H1 (cell line): ENCODE results near the gene COL5A1. TPM values are rescaled to one million over a fixed set of nuclear protein-coding genes. Genes with fewer than 3 reads are reported as not detected.

Experiments
- CTCF ChIA-PET: fragments of 300-600 bp; sonication (Branson Sonifier 250); formaldehyde crosslinking; loops from one replicate; lab custom pipeline; 2021; ENCODE audit not compliant: partially characterized antibody; lab: Charles Lee
- POLR2A ChIA-PET: fragments of 300-600 bp; sonication (Branson Sonifier 250); formaldehyde crosslinking; loops from one replicate; lab custom pipeline; 2021; ENCODE audit warnings: inconsistent platforms; ENCODE audit not compliant: partially characterized antibody; lab: Charles Lee
- DNase-seq, 2 experiments: peaks; one replicate each; pipeline versions ENCODE4 v3.0.0 to v3.0.0-alpha.2; 2010 to 2022; ENCODE audit warnings: low spot score in 2 of 2, low read depth in 1 of 2, mixed read lengths in 1 of 2
- FAIRE-seq: peaks from 2 replicates; lab custom pipeline; 2011; peaks lifted over from hg19 to GRCh38; lab: Jason Lieb, UNC
- H2AFZ ChIP-seq: 2 replicates; pipeline ENCODE4 v1.8.1; 2012; ENCODE audit warnings: low read length, inconsistent platforms
- H2AK5ac ChIP-seq: 2 replicates; pipeline ENCODE4 v1.6.1; 2013; ENCODE audit warnings: low read depth, low read length
- H2BK120ac ChIP-seq: replicated peaks from 2 replicates; pipeline ENCODE3; 2013; ENCODE audit warnings: low read depth, low read length, inconsistent platforms
- H2BK12ac ChIP-seq: 2 replicates; pipeline ENCODE4 v1.6.1; 2013; ENCODE audit warnings: low read depth, low read length
- H2BK15ac ChIP-seq: 2 replicates; pipeline ENCODE4 v1.6.1; 2013; ENCODE audit warnings: low read length
- H2BK20ac ChIP-seq: 2 replicates; pipeline ENCODE4 v1.6.1; 2013; ENCODE audit warnings: low read length
- H2BK5ac ChIP-seq: 2 replicates; pipeline ENCODE4 v1.6.1; 2013; ENCODE audit warnings: low read depth, low read length
- H3K14ac ChIP-seq: 2 replicates; pipeline ENCODE4 v1.6.1; 2013; ENCODE audit warnings: inconsistent platforms; ENCODE audit not compliant: insufficient read length
- H3K18ac ChIP-seq: 2 replicates; pipeline ENCODE4 v1.6.1; 2013; ENCODE audit warnings: low read length; ENCODE audit errors: extremely low read depth
- H3K23ac ChIP-seq: 2 replicates; pipeline ENCODE4 v1.6.1; 2013; ENCODE audit warnings: inconsistent platforms; ENCODE audit not compliant: insufficient read length
- H3K23me2 ChIP-seq: 2 replicates; pipeline ENCODE4 v1.6.1; 2013; ENCODE audit warnings: low read depth, low read length
- H3K27ac ChIP-seq: 2 replicates; pipeline ENCODE4 v1.6.1; 2011; ENCODE audit warnings: low read depth, low read length, inconsistent platforms
- H3K27me3 ChIP-seq, 4 experiments: replicated peaks in 1 of 4; 1 replicate in 1 of 4; 2 replicates in 3 of 4; pipeline versions ENCODE4 v1.6.1 to v1.8.1; 2011 to 2013; ENCODE audit warnings: low read length in 3 of 4, mild to moderate bottlenecking in 3 of 4, inconsistent platforms in 2 of 4, mixed read lengths in 2 of 4, moderate library complexity in 1 of 4; ENCODE audit not compliant: control insufficient read depth in 3 of 4, insufficient read depth in 3 of 4; ENCODE audit errors: extremely low read depth in 1 of 4
- H3K36me3 ChIP-seq, 4 experiments: 2 replicates each; pipeline versions ENCODE4 v1.6.1 to v1.8.1; 2011 to 2013; ENCODE audit warnings: mild to moderate bottlenecking in 4 of 4, low read length in 3 of 4, moderate library complexity in 2 of 4, control low read depth in 1 of 4, inconsistent platforms in 1 of 4; ENCODE audit not compliant: insufficient read depth in 4 of 4, control insufficient read depth in 2 of 4
- H3K4ac ChIP-seq: replicated peaks from 2 replicates; pipeline ENCODE3; 2013; ENCODE audit warnings: low read length, low read depth, mixed read lengths, inconsistent platforms; ENCODE audit not compliant: insufficient read length
- H3K4me1 ChIP-seq, 4 experiments: replicated peaks in 1 of 4; 1 replicate in 1 of 4; 2 replicates in 3 of 4; pipeline versions ENCODE4 v1.6.1 to v1.8.1; 2011 to 2013; ENCODE audit warnings: low read length in 3 of 4, inconsistent platforms in 2 of 4, mixed read lengths in 1 of 4; ENCODE audit not compliant: insufficient read depth in 4 of 4, control insufficient read depth in 3 of 4
- H3K4me2 ChIP-seq, 2 experiments: 2 replicates each; pipeline versions ENCODE4 v1.6.1 to v1.8.1; 2011 to 2013; ENCODE audit warnings: low read depth in 2 of 2, low read length in 2 of 2, control low read depth in 1 of 2, inconsistent platforms in 1 of 2, mild to moderate bottlenecking in 1 of 2; ENCODE audit not compliant: insufficient read depth in 1 of 2
- H3K4me3 ChIP-seq, 4 experiments: fragments of 200-600, 300-600 bp in 1 of 4; sonication (generic), shearing (Covaris generic), sonication (Bioruptor Twin) in 1 of 4; 2 replicates each; pipeline versions ENCODE4 v1.5.1 to v1.8.1; 2011 to 2016; ENCODE audit warnings: low read length in 4 of 4, low read depth in 3 of 4, control low read depth in 2 of 4, inconsistent platforms in 2 of 4, mild to moderate bottlenecking in 2 of 4, mixed read lengths in 1 of 4, moderate library complexity in 1 of 4; ENCODE audit not compliant: insufficient read depth in 2 of 4; ENCODE audit errors: extremely low read depth in 1 of 4
- H3K56ac ChIP-seq: replicated peaks from 2 replicates; pipeline ENCODE3; 2013; ENCODE audit warnings: low read depth, mild to moderate bottlenecking, mixed read lengths, low read length, inconsistent platforms; ENCODE audit not compliant: insufficient read length
- H3K79me1 ChIP-seq: 2 replicates; pipeline ENCODE4 v1.6.1; 2013; ENCODE audit warnings: low read depth, low read length, control low read depth
- H3K79me2 ChIP-seq, 2 experiments: 2 replicates each; pipeline versions ENCODE4 v1.6.1 to v1.8.1; 2012 to 2013; ENCODE audit warnings: low read length in 2 of 2, mild to moderate bottlenecking in 2 of 2, inconsistent platforms in 1 of 2; ENCODE audit not compliant: insufficient read depth in 2 of 2, control insufficient read depth in 1 of 2
- H3K9ac ChIP-seq, 4 experiments: replicated peaks in 1 of 4; 1 replicate in 1 of 4; 2 replicates in 3 of 4; pipeline versions ENCODE4 v1.6.1 to v1.8.1; 2011 to 2013; ENCODE audit warnings: low read depth in 3 of 4, low read length in 3 of 4, control low read depth in 2 of 4, mild to moderate bottlenecking in 2 of 4, moderate library complexity in 2 of 4, inconsistent platforms in 1 of 4; ENCODE audit errors: extremely low read depth in 1 of 4
- H3K9me3 ChIP-seq, 2 experiments: 2 replicates each; pipeline versions ENCODE4 v1.6.1 to v1.8.1; 2012 to 2013; ENCODE audit warnings: mild to moderate bottlenecking in 2 of 2, moderate library complexity in 2 of 2, control low read depth in 1 of 2, inconsistent platforms in 1 of 2, low read depth in 1 of 2, low read length in 1 of 2, mixed read lengths in 1 of 2; ENCODE audit not compliant: insufficient read depth in 2 of 2
- H4K20me1 ChIP-seq, 2 experiments: replicated peaks in 1 of 2; 2 replicates each; pipeline versions ENCODE3 to v1.8.1; 2011 to 2013; ENCODE audit warnings: inconsistent platforms in 2 of 2, low read length in 2 of 2, mild to moderate bottlenecking in 1 of 2; ENCODE audit not compliant: insufficient read depth in 2 of 2, control insufficient read depth in 1 of 2
- H4K5ac ChIP-seq: 2 replicates; pipeline ENCODE4 v1.6.1; 2013; ENCODE audit warnings: low read length, low read depth, mixed read lengths, inconsistent platforms; ENCODE audit not compliant: insufficient read length
- H4K8ac ChIP-seq: 2 replicates; pipeline ENCODE4 v1.8.0; 2013; ENCODE audit warnings: mild to moderate bottlenecking, moderate library complexity, low read length, inconsistent platforms; ENCODE audit not compliant: insufficient read depth; ENCODE audit errors: extremely low read depth
- H4K91ac ChIP-seq: replicated peaks from 2 replicates; pipeline ENCODE3; 2013; ENCODE audit warnings: low read length, mixed read lengths, inconsistent platforms; ENCODE audit not compliant: insufficient read length
- ATF2 ChIP-seq: IDR thresholded peaks from 2 replicates; pipeline ENCODE4 v1.6.1; 2012; ENCODE audit warnings: low read length, inconsistent platforms
- BCL11A ChIP-seq, 2 experiments: IDR thresholded peaks; one replicate each; pipeline ENCODE4 v1.6.1; 2011; ENCODE audit warnings: low read depth in 2 of 2, low read length in 2 of 2, mild to moderate bottlenecking in 2 of 2
- CBX5 ChIP-seq: fragments of 300-800, 300-1000 bp; sonication (generic); IDR thresholded peaks from 2 replicates; pipeline ENCODE4 v1.7.1; 2016; ENCODE audit warnings: antibody characterized with exemption, low read length, low read depth
- EZH2 ChIP-seq: fragments of 200-600 bp; sonication (generic); IDR thresholded peaks from 2 replicates; pipeline ENCODE4 v1.7.1; 2012; ENCODE audit warnings: low read depth, mild to moderate bottlenecking, moderate library complexity, low read length, inconsistent platforms; ENCODE audit not compliant: severe bottlenecking
- GABPA ChIP-seq: IDR thresholded peaks from 2 replicates; pipeline ENCODE4 v1.6.1; 2011; ENCODE audit warnings: mild to moderate bottlenecking, low read length, moderate library complexity, borderline replicate concordance; ENCODE audit not compliant: insufficient read depth
- GTF2F1 ChIP-seq: IDR thresholded peaks from 2 replicates; pipeline ENCODE4 v1.6.1; 2012; ENCODE audit warnings: low read depth, low read length, improper control_type of control experiment, borderline replicate concordance
- HDAC2 ChIP-seq, 2 experiments: fragments of 300-600 bp in 1 of 2; sonication (generic) in 1 of 2; IDR thresholded peaks; 2 replicates each; pipeline ENCODE4 v1.6.1; 2011 to 2012; ENCODE audit warnings: low read depth in 2 of 2, low read length in 2 of 2, mild to moderate bottlenecking in 2 of 2, moderate library complexity in 2 of 2, borderline replicate concordance in 1 of 2, inconsistent platforms in 1 of 2
- MAFK ChIP-seq: IDR thresholded peaks from 2 replicates; pipeline ENCODE4 v1.6.1; 2012; ENCODE audit warnings: low read depth, mild to moderate bottlenecking, improper control_type of control experiment, low read length
- RBBP5 ChIP-seq: IDR thresholded peaks from 2 replicates; pipeline ENCODE4 v1.7.1; 2012; ENCODE audit warnings: low read depth, mild to moderate bottlenecking, inconsistent platforms, low read length, moderate library complexity, borderline replicate concordance
- SAP30 ChIP-seq: fragments of 300-600 bp; sonication (generic); IDR thresholded peaks from 2 replicates; pipeline ENCODE4 v1.7.1; 2012; ENCODE audit warnings: low read length, moderate library complexity, mild to moderate bottlenecking, inconsistent platforms; ENCODE audit not compliant: insufficient read depth, insufficient replicate concordance
- SP1 ChIP-seq: IDR thresholded peaks from 2 replicates; pipeline ENCODE4 v1.6.1; 2011; ENCODE audit warnings: low read depth, low read length
- YY1 ChIP-seq: IDR thresholded peaks from 2 replicates; pipeline ENCODE4 v1.6.1; 2011; ENCODE audit warnings: low read depth, mild to moderate bottlenecking, low read length
- WGBS, 2 experiments: shearing (Covaris generic) in 1 of 2; methylation state at CpG; one replicate each; pipeline versions ENCODE4 v1.1.6 to v1.1.7; 2013 to 2015; ENCODE audit warnings: low lambda C conversion rate in 2 of 2, mixed read lengths in 2 of 2, inconsistent platforms in 1 of 2, low coverage in 1 of 2, missing lambda C conversion rate in 1 of 2; ENCODE audit not compliant: insufficient replicate concordance in 2 of 2, insufficient coverage in 1 of 2, insufficient read length in 1 of 2; ENCODE audit errors: extremely low coverage in 1 of 2, missing lambda C conversion rate in 1 of 2; 5-methylcytosine and 5-hydroxymethylcytosine counted together
- polyA plus RNA-seq, 7 experiments: library from polyadenylated mRNA; depleted of rRNA in 3 of 7; stranded (reverse) in 5 of 7; unstranded in 2 of 7; fragments of >200 nt in 5 of 7; fragments of 200-250 nt in 2 of 7; gene quantifications; 1 replicate in 5 of 7; 2 replicates in 1 of 7; 4 replicates in 1 of 7; pipeline versions ENCODE4 v1.2.1 to v1.2.3, GENCODE V29; 2011 to 2013; ENCODE audit warnings: missing spikeins in 2 of 7, mixed read lengths in 2 of 7
- total RNA-seq: library from RNA; stranded (reverse); fragmentation: NEBNext Ultra II Directional; extraction: Animal tissue kit (Norgen Biotek cat#: 25700); gene quantifications from 2 replicates; pipeline ENCODE4 v1.2.1, GENCODE V29; 2021

Gene COL5A1
- total and polyA plus RNA-seq, 2 of the 8 experiments (the other 6 are each of a cell fraction or from before 2014, with no cell fraction given), result 3.8 to 12.0 TPM

GRCh38 chr9:134725605-134725940 is 84.0 kb downstream of the COL5A1 start:
- no peak overlapping the region for H4K91ac ChIP-seq
- peaks cover 0 to 11% of the 10 kb centered on the region in 2 experiments; a peak in 1 of 4 replicates for H3K9me3 ChIP-seq
- H3K4me3 ChIP-seq, result no peak overlapping the region
- no peak overlapping the region for H4K5ac ChIP-seq
- H2AFZ ChIP-seq, result no peak overlapping the region
- no peak overlapping the region for H2BK5ac ChIP-seq
- no peak overlapping the region for H4K8ac ChIP-seq
- POLR2A ChIA-PET, result no interaction called here
- no peak overlapping the region for H2BK120ac ChIP-seq
- H3K56ac ChIP-seq, result no peak overlapping the region
- peaks cover 8% of the 10 kb centered on the region; the same call in 1 of the 2 replicates for H3K23me2 ChIP-seq
- no peak overlapping the region for H3K4me2 ChIP-seq
- H2BK12ac ChIP-seq, result no peak overlapping the region
- no peaks in the 10 kb centered on the region; a peak in 1 of 7 replicates for H3K4me1 ChIP-seq
- no peak overlapping the region for H2BK15ac ChIP-seq
- no peak overlapping the region for H3K4ac ChIP-seq
- no peak overlapping the region for H2BK20ac ChIP-seq
- DNase-seq, result no peak
- no peak overlapping the region for H3K9ac ChIP-seq
- no peak overlapping the region for H2AK5ac ChIP-seq
- 90% methylated on average over 4 of the region's 4 CpGs; no CpG with 5 or more reads in 1 of the 2 experiments for WGBS, 2 experiments
- TF ChIP-seq CBX5, result no peak
- TF ChIP-seq SP1, result no peak
- no peak for TF ChIP-seq MAFK
- TF ChIP-seq ATF2, result no peak
- no peak for TF ChIP-seq EZH2
- no peak for TF ChIP-seq GABPA
- no peak for TF ChIP-seq GTF2F1
- no peak for TF ChIP-seq RBBP5
- TF ChIP-seq YY1, result no peak
- no peak for TF ChIP-seq SAP30
- TF ChIP-seq BCL11A (IDR thresholded peaks at IDR 0.05; ENCODE audit: low read depth in 2 of 2, low read length in 2 of 2), result no peak
- TF ChIP-seq HDAC2 (IDR thresholded peaks at IDR 0.05; ENCODE audit: borderline replicate concordance in 1 of 2, low read depth in 2 of 2, low read length in 2 of 2), result no peak
- TF ChIP-seq, all 59 proteins: peak for 0
- FAIRE-seq, result no peak
- H3K27me3 ChIP-seq, result no peaks in the 10 kb centered on the region
- no peak overlapping the region for H3K14ac ChIP-seq
- H3K27ac ChIP-seq, result no peak overlapping the region
- no peak overlapping the region for H3K23ac ChIP-seq
- CTCF ChIA-PET, result no interaction called here
- H3K18ac ChIP-seq, result no peak overlapping the region
- no peaks in the 10 kb centered on the region for H3K79me2 ChIP-seq
- H4K20me1 ChIP-seq, result no peaks in the 10 kb centered on the region
- no peaks in the 10 kb centered on the region for H3K79me1 ChIP-seq
- no peaks in the 10 kb centered on the region for H3K36me3 ChIP-seq
